Kidney (tissue), 14 donors: Measurements from ENCODE around the gene HSPA12A. TPM values are rescaled to one million over a fixed set of nuclear protein-coding genes. Genes with fewer than 3 reads are reported as not detected.

ENCODE experiments used
- DNase-seq, 5 donors: peaks; one replicate each; pipeline ENCODE4 v3.0.0-alpha.2; 2013 to 2020
- FAIRE-seq: peaks from 2 replicates; lab custom pipeline; 2012; peaks lifted over from hg19 to GRCh38; lab: Jason Lieb, UNC
- H3K27ac ChIP-seq, 2 donors: one replicate each; pipeline ENCODE4 v1.7.0; 2013; ENCODE audit warnings: low read depth in 2 of 2, low read length in 2 of 2, inconsistent platforms in 1 of 2
- H3K27me3 ChIP-seq: one replicate; pipeline ENCODE4 v1.7.1; 2013; ENCODE audit warnings: low read length, inconsistent platforms; ENCODE audit not compliant: control insufficient read depth, insufficient read depth
- H3K36me3 ChIP-seq, 3 donors: one replicate each; pipeline versions ENCODE4 v1.7.0 to v1.7.1; 2013; ENCODE audit warnings: low read length in 3 of 3, control low read depth in 1 of 3, inconsistent platforms in 1 of 3; ENCODE audit not compliant: insufficient read depth in 3 of 3, control insufficient read depth in 2 of 3
- H3K4me1 ChIP-seq, 3 donors: one replicate each; pipeline versions ENCODE4 v1.7.0 to v1.7.1; 2013; ENCODE audit warnings: low read length in 3 of 3, inconsistent platforms in 1 of 3, low read depth in 1 of 3; ENCODE audit not compliant: control insufficient read depth in 2 of 3, insufficient read depth in 2 of 3
- H3K4me3 ChIP-seq, 3 donors: one replicate each; pipeline versions ENCODE4 v1.7.0 to v1.8.1; 2013; ENCODE audit warnings: low read length in 3 of 3, control low read depth in 1 of 3, inconsistent platforms in 1 of 3
- H3K9ac ChIP-seq, 3 donors: one replicate each; pipeline versions ENCODE4 v1.7.0 to v1.7.1; 2013; ENCODE audit warnings: low read length in 3 of 3, control low read depth in 1 of 3, inconsistent platforms in 1 of 3
- H3K9me3 ChIP-seq, 3 donors: one replicate each; pipeline versions ENCODE4 v1.7.0 to v1.7.1; 2013; ENCODE audit warnings: low read length in 3 of 3, control low read depth in 1 of 3, inconsistent platforms in 1 of 3; ENCODE audit not compliant: control insufficient read depth in 2 of 3, insufficient read depth in 1 of 3
- intact Hi-C: fragments of 100-400 bp; cut with DNase I; formaldehyde crosslinking; loops from one replicate; pipeline ENCODE4 v1.11.1; 2022
- polyA plus RNA-seq: library from polyadenylated mRNA; stranded (reverse); fragments of 350-450 nt; fragmentation: Illumina TruSeq; extraction: RNeasy Lipid Tissue Mini Kit (QIAGEN cat#74804); gene quantifications from one replicate; pipeline ENCODE4 v1.2.3, GENCODE V29; 2014; ENCODE audit warnings: low read depth, low replicate concordance; ENCODE audit not compliant: insufficient read depth
- total RNA-seq: library from RNA; stranded (reverse); fragmentation: NEBNext Ultra II Directional; extraction: Animal tissue kit (Norgen Biotek cat#: 25700); gene quantifications from one replicate; pipeline ENCODE4 v1.2.1, GENCODE V29; 2021
- TF ChIP-seq, protein P1 (sequence below): IDR thresholded peaks from 3 replicates; pipeline ENCODE4 v1.5.1; 2012; ENCODE audit warnings: mild to moderate bottlenecking, moderate library complexity, borderline replicate concordance; ENCODE audit not compliant: insufficient read depth; ENCODE audit errors: extremely low read depth
- donor health status: control.
- donor health status: control.
- donor health status: control.
- donor health status: control.
- donor health status: control.
- donor health status: DM: yes; HTN: yes; CAD: no.
- donor health status: Normal renal cell carcinoma (clear cell type).

The HSPA12A gene
- total and polyA plus RNA-seq, 2 donors from 2014 or later: 18.9 to 33.5 TPM

DNA sequence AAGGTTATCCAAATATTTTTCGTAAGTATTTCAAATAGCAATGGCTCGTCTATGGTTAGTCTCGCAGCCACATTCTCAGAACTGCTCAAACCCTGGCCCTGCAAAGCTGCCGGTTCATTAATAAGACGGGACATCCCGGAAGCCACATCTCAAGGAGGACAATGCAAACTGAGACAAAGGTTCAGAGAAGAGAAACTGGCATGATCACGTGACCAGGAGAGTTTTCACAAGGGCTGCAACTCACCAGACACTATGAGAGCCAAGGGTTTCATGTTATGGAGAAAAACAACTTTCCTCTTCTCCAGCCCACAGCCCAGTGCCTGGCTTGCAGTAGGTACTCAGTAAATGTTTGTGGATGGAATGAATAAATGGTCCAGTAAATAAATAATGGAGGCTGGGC lies 5.0 kb upstream of the HSPA12A start:
- Histone ChIP-seq H3K36me3 (no peaks in the 10 kb centered on the region), H3K9me3 (no peaks in the 10 kb centered on the region), H3K4me3 (no peak overlapping the region), H3K9ac (no peak overlapping the region), H3K27ac (no peak overlapping the region), H3K27me3 (no peaks in the 10 kb centered on the region), H3K4me1 (peaks cover 0 to 6% (median 5%) of the 10 kb centered on the region in 3 donors)
- FAIRE-seq (no peak), DNase-seq (no peak)
- intact Hi-C loops: no loop called here
- TF ChIP-seq, protein P1, sequence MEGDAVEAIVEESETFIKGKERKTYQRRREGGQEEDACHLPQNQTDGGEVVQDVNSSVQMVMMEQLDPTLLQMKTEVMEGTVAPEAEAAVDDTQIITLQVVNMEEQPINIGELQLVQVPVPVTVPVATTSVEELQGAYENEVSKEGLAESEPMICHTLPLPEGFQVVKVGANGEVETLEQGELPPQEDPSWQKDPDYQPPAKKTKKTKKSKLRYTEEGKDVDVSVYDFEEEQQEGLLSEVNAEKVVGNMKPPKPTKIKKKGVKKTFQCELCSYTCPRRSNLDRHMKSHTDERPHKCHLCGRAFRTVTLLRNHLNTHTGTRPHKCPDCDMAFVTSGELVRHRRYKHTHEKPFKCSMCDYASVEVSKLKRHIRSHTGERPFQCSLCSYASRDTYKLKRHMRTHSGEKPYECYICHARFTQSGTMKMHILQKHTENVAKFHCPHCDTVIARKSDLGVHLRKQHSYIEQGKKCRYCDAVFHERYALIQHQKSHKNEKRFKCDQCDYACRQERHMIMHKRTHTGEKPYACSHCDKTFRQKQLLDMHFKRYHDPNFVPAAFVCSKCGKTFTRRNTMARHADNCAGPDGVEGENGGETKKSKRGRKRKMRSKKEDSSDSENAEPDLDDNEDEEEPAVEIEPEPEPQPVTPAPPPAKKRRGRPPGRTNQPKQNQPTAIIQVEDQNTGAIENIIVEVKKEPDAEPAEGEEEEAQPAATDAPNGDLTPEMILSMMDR: no peak

DNA sequence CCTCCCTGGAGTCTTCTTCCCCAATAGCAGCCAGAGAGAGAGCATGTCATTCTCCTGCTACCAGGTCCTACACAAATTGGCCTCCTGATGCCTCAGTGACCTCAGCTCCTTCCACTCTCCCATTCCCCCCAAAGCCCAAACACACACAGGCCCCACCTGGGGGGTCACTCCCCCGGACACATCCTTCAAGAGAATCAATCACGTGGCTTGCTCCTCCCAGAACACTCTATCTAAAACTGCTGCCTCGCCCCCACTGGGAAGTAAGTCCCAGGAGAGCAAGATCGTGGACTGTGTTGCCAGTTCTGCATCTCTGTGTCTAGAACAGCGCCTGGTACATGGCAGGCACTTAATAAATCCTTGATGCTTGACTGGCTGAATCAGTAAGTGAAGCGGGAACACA lies 2.5 kb upstream of the HSPA12A start:
- no peaks in the 10 kb centered on the region for H3K27me3 ChIP-seq
- no peak for FAIRE-seq
- H3K36me3 ChIP-seq: no peaks in the 10 kb centered on the region
- intact Hi-C loops: no loop called here
- no peak overlapping the region for H3K9ac ChIP-seq
- peaks cover 0 to 8% (median 6%) of the 10 kb centered on the region in 3 donors for H3K4me1 ChIP-seq
- no peak overlapping the region for H3K4me3 ChIP-seq
- DNase-seq: peak in 1 of 5 donors; percentile 39
- TF ChIP-seq, protein P1: no peak
- H3K9me3 ChIP-seq: no peaks in the 10 kb centered on the region
- no peak overlapping the region for H3K27ac ChIP-seq

DNA sequence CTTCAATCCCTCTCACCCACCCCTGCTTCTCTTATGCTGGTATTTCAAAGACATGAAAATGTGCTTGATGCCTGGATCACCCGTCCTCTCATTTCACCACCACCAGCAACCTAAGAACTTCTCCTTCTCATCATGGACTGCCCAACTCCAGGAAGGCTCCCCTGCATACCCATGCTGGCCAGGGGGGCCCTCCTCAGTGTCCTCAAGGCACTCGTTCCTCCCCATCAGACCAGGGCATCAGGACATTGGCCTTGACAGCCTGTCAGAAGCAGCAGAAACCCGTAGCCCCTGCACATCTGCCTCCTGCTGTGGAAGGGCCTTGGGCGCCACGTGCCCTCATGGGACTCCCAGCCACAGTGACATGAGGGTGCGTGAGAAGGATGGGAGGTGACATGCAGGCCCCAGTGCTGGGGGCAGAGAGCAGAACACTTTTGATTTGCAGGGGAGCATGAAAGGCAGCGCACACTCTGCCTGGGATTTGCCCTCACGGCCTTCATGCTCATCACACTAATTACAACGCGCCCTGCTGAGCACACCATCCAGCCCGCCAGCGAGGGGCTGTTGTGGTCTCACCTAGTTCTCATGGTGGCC lies 1.9 kb upstream of the HSPA12A start:
- intact Hi-C loops: no loop called here
- TF ChIP-seq, protein P1: no peak
- Histone ChIP-seq H3K9ac (no peak overlapping the region), H3K4me1 (peaks cover 0 to 8% (median 6%) of the 10 kb centered on the region in 3 donors), H3K9me3 (no peaks in the 10 kb centered on the region), H3K27me3 (no peaks in the 10 kb centered on the region), H3K36me3 (no peaks in the 10 kb centered on the region), H3K4me3 (no peak overlapping the region), H3K27ac (no peak overlapping the region)
- FAIRE-seq: no peak
- peak in 1 of 5 donors; percentile 29 for DNase-seq
